SK-N-SH treated with all-trans-retinoic acid at 6 μM for 48 hours (cell line): Measurements from ENCODE around the gene COG3.

ENCODE experiments used
- PATZ1 ChIP-seq: fragments of 250-450 bp; sonication (Bioruptor Pico); IDR thresholded peaks from 2 replicates; pipeline ENCODE4 v1.8.0; 2020; ENCODE audit warnings: mild to moderate bottlenecking, moderate library complexity, borderline replicate concordance
- TCF4 ChIP-seq: fragments of 250-450 bp; sonication (Bioruptor Pico); IDR thresholded peaks from 2 replicates; pipeline ENCODE4 v1.8.0; 2021; ENCODE audit warnings: mild to moderate bottlenecking, moderate library complexity, borderline replicate concordance
- TSHZ2 ChIP-seq: fragments of 250-450 bp; sonication (Bioruptor Pico); IDR thresholded peaks from 2 replicates; pipeline ENCODE4 v1.5.0; 2020; ENCODE audit warnings: mild to moderate bottlenecking, moderate library complexity
- TF ChIP-seq, protein P1 (sequence below): fragments of 250-450 bp; sonication (Bioruptor Pico); IDR thresholded peaks from 2 replicates; pipeline ENCODE4 v1.8.0; 2021; ENCODE audit warnings: low read depth, mild to moderate bottlenecking, moderate library complexity, borderline replicate concordance

DNA sequence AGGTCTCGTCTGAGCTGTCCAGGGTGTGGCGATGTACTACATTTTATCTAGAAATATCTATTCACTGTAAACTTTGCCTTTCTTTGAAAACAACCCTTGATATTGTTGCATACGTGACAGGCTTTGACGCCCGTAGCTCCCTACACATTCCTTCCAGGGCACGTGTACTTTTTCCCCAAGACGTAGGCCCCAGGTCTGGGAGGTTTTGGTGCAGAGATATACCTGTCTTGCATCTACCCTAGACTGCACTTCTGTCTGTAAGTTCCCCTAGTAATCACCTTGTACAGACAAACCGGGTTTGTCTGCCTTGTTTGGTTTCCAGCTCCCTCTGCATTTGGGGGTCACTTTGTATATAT, 81.6 kb downstream of the COG3 start:
- TF ChIP-seq, protein P1, sequence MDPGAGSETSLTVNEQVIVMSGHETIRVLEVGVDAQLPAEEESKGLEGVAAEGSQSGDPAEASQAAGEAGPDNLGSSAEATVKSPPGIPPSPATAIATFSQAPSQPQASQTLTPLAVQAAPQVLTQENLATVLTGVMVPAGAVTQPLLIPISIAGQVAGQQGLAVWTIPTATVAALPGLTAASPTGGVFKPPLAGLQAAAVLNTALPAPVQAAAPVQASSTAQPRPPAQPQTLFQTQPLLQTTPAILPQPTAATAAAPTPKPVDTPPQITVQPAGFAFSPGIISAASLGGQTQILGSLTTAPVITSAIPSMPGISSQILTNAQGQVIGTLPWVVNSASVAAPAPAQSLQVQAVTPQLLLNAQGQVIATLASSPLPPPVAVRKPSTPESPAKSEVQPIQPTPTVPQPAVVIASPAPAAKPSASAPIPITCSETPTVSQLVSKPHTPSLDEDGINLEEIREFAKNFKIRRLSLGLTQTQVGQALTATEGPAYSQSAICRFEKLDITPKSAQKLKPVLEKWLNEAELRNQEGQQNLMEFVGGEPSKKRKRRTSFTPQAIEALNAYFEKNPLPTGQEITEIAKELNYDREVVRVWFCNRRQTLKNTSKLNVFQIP = no peak
- TF ChIP-seq PATZ1 (CRISPR knock-in tag) = no peak
- TF ChIP-seq TSHZ2 = no peak
- TF ChIP-seq TCF4 (CRISPR knock-in tag) = no peak
